B cell (primary cell): ENCODE measurements around the gene PTPRN2. TPM values are rescaled to one million over a fixed set of nuclear protein-coding genes. Genes with fewer than 3 reads are reported as not detected.

Source experiments
- ATAC-seq: fragments of 200-7000 bp; cut with Tn5 transposase; one replicate; pipeline ENCODE4 v1.10.0; 2021; ENCODE audit warnings: low read depth, mild to moderate bottlenecking, moderate number of reproducible peaks, moderate library complexity
- CTCF ChIA-PET: fragments of 350-600 bp; sonication (Branson Sonifier 250); formaldehyde crosslinking; loops from one replicate; lab custom pipeline; 2021; ENCODE audit warnings: antibody characterized with exemption, inconsistent platforms; lab: Charles Lee
- POLR2A ChIA-PET: fragments of 350-600 bp; sonication (Branson Sonifier 250); formaldehyde crosslinking; loops from one replicate; lab custom pipeline; 2021; ENCODE audit warnings: antibody characterized with exemption; lab: Charles Lee
- DNase-seq: peaks from one replicate; pipeline ENCODE4 v3.0.0; 2013
- H2AFZ ChIP-seq: 2 replicates; pipeline ENCODE4 v1.6.1; 2012; ENCODE audit warnings: mild to moderate bottlenecking, low read depth, low read length; ENCODE audit not compliant: insufficient read depth, poor library complexity, severe bottlenecking
- H3K27ac ChIP-seq, 2 donors: 1 replicate in 1 of 2; 2 replicates in 1 of 2; pipeline ENCODE4 v1.5.1; 2012 to 2013; ENCODE audit warnings: low read length in 2 of 2, mild to moderate bottlenecking in 2 of 2, moderate library complexity in 1 of 2
- H3K27me3 ChIP-seq, 4 experiments: fragments of 200-600 bp in 1 of 4; sonication (generic) in 1 of 4; replicated peaks in 1 of 4; 1 replicate in 2 of 4; 2 replicates in 2 of 4; pipeline versions ENCODE4 v1.6.1 to v1.7.0; 2013 to 2016; ENCODE audit warnings: low read length in 3 of 4, mild to moderate bottlenecking in 2 of 4, mixed read lengths in 1 of 4, moderate library complexity in 1 of 4; ENCODE audit not compliant: insufficient read depth in 4 of 4, control insufficient read depth in 3 of 4; ENCODE audit errors: control extremely low read depth in 1 of 4
- H3K36me3 ChIP-seq, 2 experiments: replicated peaks in 1 of 2; 1 replicate in 1 of 2; 2 replicates in 1 of 2; pipeline versions ENCODE4 v1.6.1 to v1.7.1; 2013; ENCODE audit warnings: low read length in 1 of 2; ENCODE audit not compliant: insufficient read depth in 2 of 2, control insufficient read depth in 1 of 2; ENCODE audit errors: control extremely low read depth in 1 of 2, extremely low read depth in 1 of 2
- H3K4me1 ChIP-seq, 2 donors: fragments of 200-600 bp in 1 of 2; sonication (generic) in 1 of 2; 1 replicate in 1 of 2; 2 replicates in 1 of 2; pipeline versions ENCODE4 v1.5.1 to v1.6.1; 2013 to 2017; ENCODE audit warnings: low read length in 2 of 2; ENCODE audit not compliant: control insufficient read depth in 2 of 2, insufficient read depth in 2 of 2
- H3K4me2 ChIP-seq: replicated peaks from 2 replicates; pipeline ENCODE3; 2012; ENCODE audit warnings: mild to moderate bottlenecking, low read depth, low read length; ENCODE audit not compliant: poor library complexity, severe bottlenecking
- H3K4me3 ChIP-seq, 5 experiments: fragments of 200-600 bp in 1 of 5; sonication (generic) in 1 of 5; 1 replicate in 3 of 5; 2 replicates in 2 of 5; pipeline versions ENCODE4 v1.5.1 to v1.7.0; 2011 to 2016; ENCODE audit warnings: low read length in 4 of 5, mild to moderate bottlenecking in 4 of 5, low read depth in 2 of 5, control low read depth in 1 of 5, moderate library complexity in 1 of 5; ENCODE audit not compliant: insufficient read depth in 1 of 5; ENCODE audit errors: control extremely low read depth in 1 of 5, extremely low read depth in 1 of 5
- H3K79me2 ChIP-seq: fragments of 200-600 bp; sonication (generic); one replicate; pipeline ENCODE4 v1.6.0; 2016; ENCODE audit warnings: low read length; ENCODE audit not compliant: control insufficient read depth, insufficient read depth
- H3K9ac ChIP-seq: fragments of 200-600 bp; sonication (generic); 2 replicates; pipeline ENCODE4 v1.6.1; 2017; ENCODE audit warnings: mild to moderate bottlenecking, low read length, moderate library complexity
- H3K9me3 ChIP-seq, 3 donors: one replicate each; pipeline versions ENCODE4 v1.6.1 to v1.7.1; 2013; ENCODE audit warnings: low read length in 2 of 3; ENCODE audit not compliant: control insufficient read depth in 2 of 3, insufficient read depth in 1 of 3; ENCODE audit errors: control extremely low read depth in 1 of 3
- H4K20me1 ChIP-seq: 2 replicates; pipeline ENCODE4 v1.6.0; 2012; ENCODE audit warnings: mild to moderate bottlenecking, low read length; ENCODE audit not compliant: insufficient read depth, control insufficient read depth, poor library complexity, severe bottlenecking
- H3K27ac Mint-ChIP-seq: one replicate; pipeline ENCODE4 v1.8.0; 2021; ENCODE audit warnings: mixed read lengths
- H3K27me3 Mint-ChIP-seq: one replicate; pipeline ENCODE4 v1.8.0; 2021; ENCODE audit warnings: mixed read lengths
- H3K4me1 Mint-ChIP-seq: one replicate; pipeline ENCODE4 v1.8.0; 2021; ENCODE audit warnings: mixed read lengths
- H3K4me3 Mint-ChIP-seq: one replicate; pipeline ENCODE4 v1.8.0; 2021; ENCODE audit warnings: mixed read lengths
- H3K9me3 Mint-ChIP-seq: one replicate; pipeline ENCODE4 v1.8.0; 2022; ENCODE audit warnings: mixed read lengths; ENCODE audit not compliant: insufficient read depth
- EZH2 ChIP-seq: IDR thresholded peaks from 2 replicates; pipeline ENCODE4 v1.6.1; 2012; ENCODE audit warnings: borderline replicate concordance, low read depth, mild to moderate bottlenecking, moderate library complexity, low read length; ENCODE audit not compliant: insufficient read depth, poor library complexity, severe bottlenecking
- WGBS: methylation state at CpG from one replicate; pipeline ENCODE4 v1.1.5; 2013; ENCODE audit warnings: missing lambda C conversion rate; ENCODE audit not compliant: insufficient coverage; 5-methylcytosine and 5-hydroxymethylcytosine counted together
- intact Hi-C: fragments of 100-400 bp; cut with micrococcal nuclease; formaldehyde crosslinking; loops from one replicate; pipeline ENCODE4 v1.10.0; 2022
- polyA plus RNA-seq: library from polyadenylated mRNA; depleted of rRNA; stranded (reverse); fragments of >200 nt; gene quantifications from 2 replicates; pipeline ENCODE4 v1.2.3, GENCODE V29; 2012
- total RNA-seq, 2 donors: library from RNA; stranded (reverse); fragments of 120-200 nt in 1 of 2; gene quantifications; 1 replicate in 1 of 2; 2 replicates in 1 of 2; pipeline versions ENCODE4 v1.2.3 to v1.2.4, GENCODE V29; 2013 to 2022
- TF ChIP-seq, protein P1 (sequence below): fragments of 200-600 bp; IDR thresholded peaks from one replicate; pipeline ENCODE4 v1.8.0; 2022; ENCODE audit warnings: antibody characterized with exemption, mild to moderate bottlenecking

PTPRN2 gene
- total and polyA plus RNA-seq, 2 donors (not counting 1 experiment from before 2014, with no cell fraction given): 2.0 to 5.0 TPM

DNA sequence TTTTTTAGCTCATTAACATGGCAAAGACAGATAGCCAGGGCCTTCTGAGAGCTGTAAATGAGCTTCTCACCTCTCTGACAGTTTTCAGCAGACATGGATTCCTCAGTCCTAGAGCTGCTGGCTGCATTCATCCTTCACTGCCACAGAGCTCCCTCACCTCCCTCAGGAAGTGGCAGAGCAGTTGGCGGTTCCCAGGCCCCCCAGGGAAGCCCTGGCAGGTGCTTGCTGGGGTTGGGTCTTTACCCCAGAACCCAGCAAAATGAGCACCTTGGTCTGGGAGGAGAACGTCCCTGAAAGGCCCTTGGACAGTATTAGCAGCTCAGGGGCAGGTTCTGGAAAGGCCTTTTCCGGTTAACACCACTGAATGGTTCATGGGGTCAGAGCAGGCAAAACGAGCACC lies 288.0 kb downstream of the PTPRN2 start:
- no peak for ATAC-seq
- no peaks in the 10 kb centered on the region for H3K36me3 ChIP-seq

DNA sequence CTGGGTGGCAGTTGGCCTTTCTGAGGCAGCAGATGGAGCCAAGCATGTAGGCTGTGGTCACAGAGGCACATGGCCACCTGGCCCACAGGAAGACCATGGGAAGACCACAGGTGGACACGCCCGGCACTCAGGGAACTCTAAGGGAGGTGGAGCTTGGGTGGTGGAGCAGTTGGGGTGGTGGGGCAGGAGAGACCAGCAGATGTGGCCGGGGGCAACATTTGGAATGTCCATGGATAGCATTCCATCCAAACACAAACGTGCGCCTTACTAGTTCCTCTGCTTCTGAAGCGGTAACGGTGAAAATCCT lies 290.9 kb downstream of the PTPRN2 start:
- Histone ChIP-seq H3K4me3 (no peak overlapping the region), H3K27me3 (no peaks in the 10 kb centered on the region), H3K9me3 (peaks cover 0 to 34% (median 0%) of the 10 kb centered on the region in 3 donors), H4K20me1 (no peaks in the 10 kb centered on the region), H3K36me3 (no peaks in the 10 kb centered on the region), H3K79me2 (no peaks in the 10 kb centered on the region), H3K27ac (no peak overlapping the region), H3K4me2 (no peak overlapping the region), H3K4me1 (no peaks in the 10 kb centered on the region), H3K9ac (no peak overlapping the region), H2AFZ (no peak overlapping the region)
- Mint-ChIP-seq H3K27ac (no peak overlapping the region), H3K4me1 (no peaks in the 10 kb centered on the region), H3K4me3 (no peak overlapping the region), H3K27me3 (no peaks in the 10 kb centered on the region), H3K9me3 (no peaks in the 10 kb centered on the region)
- ChIA-PET POLR2A (no interaction called here), CTCF (no interaction called here)
- no peak for TF ChIP-seq EZH2
- DNase-seq (no peak), ATAC-seq (no peak)
- WGBS: 93% methylated on average over 7 of the region's 7 CpGs
- intact Hi-C loops: no loop called here

More for the DNA sequence above, 288.0 kb downstream of the PTPRN2 start:
- Histone ChIP-seq H3K79me2 (no peaks in the 10 kb centered on the region), H2AFZ (no peak overlapping the region), H4K20me1 (no peaks in the 10 kb centered on the region), H3K4me3 (no peak overlapping the region), H3K9me3 (peaks cover 0 to 33% (median 0%) of the 10 kb centered on the region in 3 donors), H3K27me3 (no peaks in the 10 kb centered on the region), H3K4me2 (no peak overlapping the region), H3K27ac (no peak overlapping the region), H3K9ac (no peak overlapping the region), H3K4me1 (no peaks in the 10 kb centered on the region)
- no peak overlapping the region for H3K27ac Mint-ChIP-seq
- no peaks in the 10 kb centered on the region for H3K9me3 Mint-ChIP-seq
- H3K4me1 Mint-ChIP-seq: no peaks in the 10 kb centered on the region
- no peak for DNase-seq
- intact Hi-C loops: no loop called here
- no peak for TF ChIP-seq EZH2
- TF ChIP-seq, protein P1, sequence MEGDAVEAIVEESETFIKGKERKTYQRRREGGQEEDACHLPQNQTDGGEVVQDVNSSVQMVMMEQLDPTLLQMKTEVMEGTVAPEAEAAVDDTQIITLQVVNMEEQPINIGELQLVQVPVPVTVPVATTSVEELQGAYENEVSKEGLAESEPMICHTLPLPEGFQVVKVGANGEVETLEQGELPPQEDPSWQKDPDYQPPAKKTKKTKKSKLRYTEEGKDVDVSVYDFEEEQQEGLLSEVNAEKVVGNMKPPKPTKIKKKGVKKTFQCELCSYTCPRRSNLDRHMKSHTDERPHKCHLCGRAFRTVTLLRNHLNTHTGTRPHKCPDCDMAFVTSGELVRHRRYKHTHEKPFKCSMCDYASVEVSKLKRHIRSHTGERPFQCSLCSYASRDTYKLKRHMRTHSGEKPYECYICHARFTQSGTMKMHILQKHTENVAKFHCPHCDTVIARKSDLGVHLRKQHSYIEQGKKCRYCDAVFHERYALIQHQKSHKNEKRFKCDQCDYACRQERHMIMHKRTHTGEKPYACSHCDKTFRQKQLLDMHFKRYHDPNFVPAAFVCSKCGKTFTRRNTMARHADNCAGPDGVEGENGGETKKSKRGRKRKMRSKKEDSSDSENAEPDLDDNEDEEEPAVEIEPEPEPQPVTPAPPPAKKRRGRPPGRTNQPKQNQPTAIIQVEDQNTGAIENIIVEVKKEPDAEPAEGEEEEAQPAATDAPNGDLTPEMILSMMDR: no peak
- 33% methylated on average over 1 of the region's 4 CpGs for WGBS
- H3K27me3 Mint-ChIP-seq: no peaks in the 10 kb centered on the region
- ChIA-PET POLR2A (no interaction called here), CTCF (no interaction called here)
- H3K4me3 Mint-ChIP-seq: no peak overlapping the region
